Smooth muscle cell (in vitro differentiated cells): Measurements from ENCODE around the gene SLC2A9. TPM values are rescaled to one million over a fixed set of nuclear protein-coding genes. Genes with fewer than 3 reads are reported as not detected.
A peak's percentile ranks its signal among the peaks of the same experiment; 100 is the strongest.
"Not testable (repeated sequence)": the region's sequence is repeated elsewhere in the genome, so short reads cannot be mapped to it uniquely, and the experiment has no call there.

Experiments
- DNase-seq: peaks from one replicate; lab custom pipeline; 2025; ENCODE audit not compliant: unreplicated experiment; lab: John Stamatoyannopoulos, UW
- H2AFZ ChIP-seq: fragments of 200-600 bp; sonication (generic); 2 replicates; pipeline ENCODE4 v1.6.0; 2016; ENCODE audit warnings: antibody characterized with exemption, low read depth, mild to moderate bottlenecking
- H3F3A ChIP-seq: fragments of 200-600 bp; sonication (generic); 2 replicates; pipeline ENCODE4 v1.6.0; 2017; ENCODE audit warnings: antibody characterized with exemption, low read depth
- H3K27ac ChIP-seq: fragments of 200-600 bp; sonication (generic); 2 replicates; pipeline ENCODE4 v1.5.1; 2016; ENCODE audit warnings: low read depth, mild to moderate bottlenecking
- H3K27me3 ChIP-seq: fragments of 200-600 bp; sonication (generic); 2 replicates; pipeline ENCODE4 v1.6.1; 2016; ENCODE audit warnings: low read depth, mild to moderate bottlenecking
- H3K36me3 ChIP-seq: fragments of 200-600 bp; sonication (generic); 2 replicates; pipeline ENCODE4 v1.5.1; 2016; ENCODE audit warnings: low read depth
- H3K4me1 ChIP-seq: fragments of 200-600 bp; sonication (generic); 2 replicates; pipeline ENCODE4 v1.5.1; 2016; ENCODE audit warnings: low read depth
- H3K4me2 ChIP-seq: fragments of 200-600 bp; sonication (generic); 2 replicates; pipeline ENCODE4 v1.6.0; 2016; ENCODE audit warnings: mild to moderate bottlenecking
- H3K4me3 ChIP-seq: fragments of 200-600 bp; sonication (generic); 2 replicates; pipeline ENCODE4 v1.5.1; 2016; ENCODE audit warnings: mild to moderate bottlenecking
- H3K79me2 ChIP-seq: fragments of 200-600 bp; sonication (generic); 2 replicates; pipeline ENCODE4 v1.6.0; 2016; ENCODE audit warnings: low read depth, mild to moderate bottlenecking
- H3K9ac ChIP-seq: fragments of 200-600 bp; sonication (generic); 2 replicates; pipeline ENCODE4 v1.6.0; 2016; ENCODE audit warnings: low read depth
- H3K9me3 ChIP-seq: fragments of 200-600 bp; sonication (generic); replicated peaks from 2 replicates; pipeline ENCODE4 v1.5.1; 2016; ENCODE audit warnings: low read depth
- H4K20me1 ChIP-seq: fragments of 200-600 bp; sonication (generic); 2 replicates; pipeline ENCODE4 v1.6.0; 2016; ENCODE audit warnings: low read depth
- CTCF ChIP-seq: fragments of 200-600 bp; sonication (generic); IDR thresholded peaks from 2 replicates; pipeline ENCODE4 v1.5.1; 2017; ENCODE audit warnings: borderline replicate concordance, mild to moderate bottlenecking, antibody characterized with exemption; ENCODE audit not compliant: insufficient read depth, poor library complexity, severe bottlenecking
- WGBS: methylation state at CpG from one replicate; pipeline ENCODE4 v1.1.7; 2016; ENCODE audit warnings: low lambda C conversion rate; 5-methylcytosine and 5-hydroxymethylcytosine counted together
- polyA plus RNA-seq: library from polyadenylated mRNA; unstranded; fragments of >200 nt; fragmentation: Nextera tagmentation; extraction: Ambion mirVana; gene quantifications from 2 replicates; pipeline ENCODE4 v1.2.1, GENCODE V29; 2016
- total RNA-seq: library from RNA; depleted of rRNA; stranded (reverse); fragments of >200 nt; gene quantifications from 2 replicates; pipeline ENCODE4 v1.2.3, GENCODE V29; 2014

Gene SLC2A9
- total and polyA plus RNA-seq, 2 experiments from 2014 or later, result 1.3 to 2.2 TPM

- no peak overlapping the region for H3K9ac ChIP-seq
- DNase-seq, result no peak
- no peaks in the 10 kb centered on the region for H4K20me1 ChIP-seq
- peaks cover 13% of the 10 kb centered on the region for H3K27me3 ChIP-seq
- no peak for TF ChIP-seq CTCF
- no peak overlapping the region for H3K4me3 ChIP-seq
- peaks cover 4% of the 10 kb centered on the region for H3K4me1 ChIP-seq
- no peak overlapping the region for H3K4me2 ChIP-seq
- H3K27ac ChIP-seq, result no peak overlapping the region
- H3K36me3 ChIP-seq, result no peaks in the 10 kb centered on the region
- no peaks in the 10 kb centered on the region for H3K79me2 ChIP-seq
- no peaks in the 10 kb centered on the region for H3K9me3 ChIP-seq
- WGBS, result 2% methylated on average over 3 of the region's 3 CpGs
- no peak overlapping the region for H2AFZ ChIP-seq
- H3F3A ChIP-seq, result no peaks in the 10 kb centered on the region
Observed at GRCh38 chr4:9901257-9901656, 120.0 kb downstream of the SLC2A9 start.

GRCh38 chr4:9900633-9901032, 120.7 kb downstream of the SLC2A9 start:
- not testable (repeated sequence) for H3K79me2 ChIP-seq, H3K27ac ChIP-seq, H3K4me3 ChIP-seq, H3K9ac ChIP-seq, H3K36me3 ChIP-seq, DNase-seq, H3K9me3 ChIP-seq, H2AFZ ChIP-seq, H3F3A ChIP-seq, H3K4me2 ChIP-seq, H4K20me1 ChIP-seq, H3K4me1 ChIP-seq
- peaks cover 19% of the 10 kb centered on the region for H3K27me3 ChIP-seq
- 77% methylated on average over 4 of the region's 4 CpGs for whole genome bisulfite sequencing

- peaks cover 4% of the 10 kb centered on the region for H3K4me1 ChIP-seq
- no peak overlapping the region for H2AFZ ChIP-seq
- DNase-seq, result no peak
- 87% methylated on average over 5 of the region's 5 CpGs for WGBS
- no peak overlapping the region for H3K9ac ChIP-seq
- H3F3A ChIP-seq, result no peaks in the 10 kb centered on the region
- H3K27me3 ChIP-seq, result peaks cover 31% of the 10 kb centered on the region
- H3K4me3 ChIP-seq, result no peak overlapping the region
- H3K27ac ChIP-seq, result no peak overlapping the region
- TF ChIP-seq CTCF, result no peak
- no peak overlapping the region for H3K4me2 ChIP-seq
- H3K79me2 ChIP-seq, result no peaks in the 10 kb centered on the region
- no peaks in the 10 kb centered on the region for H4K20me1 ChIP-seq
- no peaks in the 10 kb centered on the region for H3K9me3 ChIP-seq
- H3K36me3 ChIP-seq, result no peaks in the 10 kb centered on the region
Observed at GRCh38 chr4:9899306-9900055, 121.8 kb downstream of the SLC2A9 start.

- no peak overlapping the region for H3K4me2 ChIP-seq
- H3K27me3 ChIP-seq, result peaks cover 37% of the 10 kb centered on the region
- no peaks in the 10 kb centered on the region for H3K9me3 ChIP-seq
- no peak overlapping the region for H3K4me3 ChIP-seq
- no peaks in the 10 kb centered on the region for H3K79me2 ChIP-seq
- H3K9ac ChIP-seq, result no peak overlapping the region
- DNase-seq, result no peak
- no peaks in the 10 kb centered on the region for H4K20me1 ChIP-seq
- peaks cover 4% of the 10 kb centered on the region for H3K4me1 ChIP-seq
- 22% methylated on average over 9 of the region's 9 CpGs for WGBS
- H3F3A ChIP-seq, result no peaks in the 10 kb centered on the region
- peak; percentile 47 for TF ChIP-seq CTCF
- H2AFZ ChIP-seq, result no peak overlapping the region
- no peaks in the 10 kb centered on the region for H3K36me3 ChIP-seq
- no peak overlapping the region for H3K27ac ChIP-seq
Observed at GRCh38 chr4:9898596-9899305, 122.5 kb downstream of the SLC2A9 start.
